Stimulated activated CD4-positive, alpha-beta T cell treated with anti-CD3 and anti-CD28 coated beads, TNF-alpha, amount 100 ng/mL, for 4 hours (primary cell): Measurements from ENCODE around the gene LCTL.
"Not testable (repeated sequence)": the region's sequence is repeated elsewhere in the genome, so short reads cannot be mapped to it uniquely, and the experiment has no call there.

Experiments used
- DNase-seq, 3 experiments: peaks; one replicate each; pipeline ENCODE4 v3.0.0-alpha.2; 2020; ENCODE audit warnings: low read depth in 3 of 3

LCTL gene

GRCh38 chr15:66500346-66500745, 65.5 kb downstream of the LCTL start:
- not testable (repeated sequence) for DNase-seq

- no peak for DNase-seq
Measured at GRCh38 chr15:66498501-66499386, 67.1 kb downstream of the LCTL start.
